Measurements from ENCODE around the gene SFMBT1.

SFMBT1 gene

GRCh38 chr3:52934630-52935530, 111.0 kb downstream of the SFMBT1 start:
- no peaks in the 10 kb centered on the region for H3K27me3 ChIP-seq (ENCODE audit: insufficient read depth, low read length, poor library complexity)
- H3K4me1 ChIP-seq (ENCODE audit: insufficient read depth, low read length), result no peaks in the 10 kb centered on the region
- ATAC-seq (ENCODE audit: insufficient read depth, low read depth) (peak; percentile 82), DNase-seq (peak; percentile 33)
- H3K4me2 ChIP-seq (ENCODE audit: insufficient read depth, low read length), result no peak overlapping the region
- H2AFZ ChIP-seq (ENCODE audit: low read depth, low read length), result no peak overlapping the region
- peaks cover 53% of the 10 kb centered on the region for H3K36me3 ChIP-seq (ENCODE audit: insufficient read depth, low read length)
- no peaks in the 10 kb centered on the region for H4K20me1 ChIP-seq (ENCODE audit: insufficient read depth, low read length)
- no peak overlapping the region for H3K9ac ChIP-seq (ENCODE audit: low read depth, low read length)
- H3K79me2 ChIP-seq (ENCODE audit: insufficient read depth, low read length), result no peaks in the 10 kb centered on the region
- no peak overlapping the region for H3K4me3 ChIP-seq (ENCODE audit: low read depth in 1 of 2, low read length in 2 of 2)
- H3K9me3 ChIP-seq (ENCODE audit: insufficient read depth, low read length, severe bottlenecking), result no peaks in the 10 kb centered on the region
- H3K27ac ChIP-seq (ENCODE audit: low read length), result no peak overlapping the region
- TF ChIP-seq EZH2 (IDR thresholded peaks at IDR 0.05; ENCODE audit: borderline replicate concordance, low read depth, low read length, severe bottlenecking), result no peak
- peak; percentile 65 for TF ChIP-seq CTCF (IDR thresholded peaks at IDR 0.05; ENCODE audit: borderline replicate concordance, extremely low read depth, low read length, poor library complexity, severe bottlenecking)

- DNase-seq, result no peak
- Histone ChIP-seq H3K79me2 (ENCODE audit: insufficient read depth, low read length) (no peaks in the 10 kb centered on the region), H4K20me1 (ENCODE audit: insufficient read depth, low read length) (no peaks in the 10 kb centered on the region), H3K36me3 (ENCODE audit: insufficient read depth, low read length) (peaks cover 67% of the 10 kb centered on the region), H3K4me1 (ENCODE audit: insufficient read depth, low read length) (no peaks in the 10 kb centered on the region), H3K9ac (ENCODE audit: low read depth, low read length) (no peak overlapping the region), H3K27me3 (ENCODE audit: insufficient read depth, low read length, poor library complexity) (no peaks in the 10 kb centered on the region), H2AFZ (ENCODE audit: low read depth, low read length) (no peak overlapping the region), H3K27ac (ENCODE audit: low read length) (no peak overlapping the region), H3K4me3 (ENCODE audit: low read depth in 1 of 2, low read length in 2 of 2) (no peak overlapping the region), H3K9me3 (ENCODE audit: insufficient read depth, low read length, severe bottlenecking) (no peaks in the 10 kb centered on the region), H3K4me2 (ENCODE audit: insufficient read depth, low read length) (no peak overlapping the region)
- TF ChIP-seq CTCF (IDR thresholded peaks at IDR 0.05; ENCODE audit: borderline replicate concordance, extremely low read depth, low read length, poor library complexity, severe bottlenecking) (peak; percentile 19), EZH2 (IDR thresholded peaks at IDR 0.05; ENCODE audit: borderline replicate concordance, low read depth, low read length, severe bottlenecking) (no peak)
- no peak for ATAC-seq (ENCODE audit: insufficient read depth, low read depth)
These were observed 114.0 kb downstream of the SFMBT1 start for GRCh38 chr3:52931889-52932288.

- H3K4me2 ChIP-seq (ENCODE audit: insufficient read depth, low read length), result no peak overlapping the region
- H3K9me3 ChIP-seq (ENCODE audit: insufficient read depth, low read length, severe bottlenecking), result no peaks in the 10 kb centered on the region
- TF ChIP-seq CTCF (IDR thresholded peaks at IDR 0.05; ENCODE audit: borderline replicate concordance, extremely low read depth, low read length, poor library complexity, severe bottlenecking) (no peak), EZH2 (IDR thresholded peaks at IDR 0.05; ENCODE audit: borderline replicate concordance, low read depth, low read length, severe bottlenecking) (no peak)
- ATAC-seq (ENCODE audit: insufficient read depth, low read depth) (no peak), DNase-seq (no peak)
- H3K27ac ChIP-seq (ENCODE audit: low read length), result no peak overlapping the region
- H3K4me3 ChIP-seq (ENCODE audit: low read depth in 1 of 2, low read length in 2 of 2), result no peak overlapping the region
- no peak overlapping the region for H3K9ac ChIP-seq (ENCODE audit: low read depth, low read length)
- no peaks in the 10 kb centered on the region for H4K20me1 ChIP-seq (ENCODE audit: insufficient read depth, low read length)
- peaks cover 69% of the 10 kb centered on the region for H3K36me3 ChIP-seq (ENCODE audit: insufficient read depth, low read length)
- no peaks in the 10 kb centered on the region for H3K79me2 ChIP-seq (ENCODE audit: insufficient read depth, low read length)
- H3K27me3 ChIP-seq (ENCODE audit: insufficient read depth, low read length, poor library complexity), result no peaks in the 10 kb centered on the region
- H3K4me1 ChIP-seq (ENCODE audit: insufficient read depth, low read length), result no peaks in the 10 kb centered on the region
- no peak overlapping the region for H2AFZ ChIP-seq (ENCODE audit: low read depth, low read length)
These were observed 114.5 kb downstream of the SFMBT1 start for GRCh38 chr3:52931328-52931727.

Data from DND-41 (cell line).